Stimulated activated CD8-positive, alpha-beta memory T cell treated with anti-CD3 and anti-CD28 coated beads, Interleukin-7, amount 100 ng/mL, for 24 hours (primary cell): Measurements from ENCODE around the gene GNG7.

Experiments
- DNase-seq: peaks from one replicate; pipeline ENCODE4 v3.0.0-alpha.2; 2020; ENCODE audit warnings: low read depth

The GNG7 gene

GRCh38 chr19:2702170-2703076 lies at the start of gene GNG7:
TSS of gene GNG7 (minus strand) at chr19:2702694. CDS start at chr19:2520688, 182,006 bp downstream.
- peak; percentile 89 for DNase-seq

DNA sequence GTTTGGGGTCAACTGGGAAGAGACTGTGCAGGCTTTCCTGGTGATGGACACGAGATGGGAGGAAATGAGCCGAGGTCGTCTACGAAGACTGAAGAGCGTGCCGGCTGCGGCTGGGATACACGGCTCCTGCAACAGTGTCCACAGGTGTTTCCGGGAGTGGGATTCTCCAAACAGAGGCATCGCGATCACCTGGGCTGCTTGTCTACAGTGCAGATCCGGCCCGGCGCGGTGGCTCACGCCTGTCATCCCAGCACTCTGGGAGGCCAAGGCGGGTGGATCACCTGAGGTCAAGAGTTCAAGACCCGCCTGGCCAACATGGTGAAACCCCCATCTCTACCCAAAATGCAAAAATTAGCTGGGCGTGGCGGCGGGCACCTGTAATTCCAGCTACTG lies 48.9 kb upstream of the GNG7 start:
- DNase-seq: no peak

DNA sequence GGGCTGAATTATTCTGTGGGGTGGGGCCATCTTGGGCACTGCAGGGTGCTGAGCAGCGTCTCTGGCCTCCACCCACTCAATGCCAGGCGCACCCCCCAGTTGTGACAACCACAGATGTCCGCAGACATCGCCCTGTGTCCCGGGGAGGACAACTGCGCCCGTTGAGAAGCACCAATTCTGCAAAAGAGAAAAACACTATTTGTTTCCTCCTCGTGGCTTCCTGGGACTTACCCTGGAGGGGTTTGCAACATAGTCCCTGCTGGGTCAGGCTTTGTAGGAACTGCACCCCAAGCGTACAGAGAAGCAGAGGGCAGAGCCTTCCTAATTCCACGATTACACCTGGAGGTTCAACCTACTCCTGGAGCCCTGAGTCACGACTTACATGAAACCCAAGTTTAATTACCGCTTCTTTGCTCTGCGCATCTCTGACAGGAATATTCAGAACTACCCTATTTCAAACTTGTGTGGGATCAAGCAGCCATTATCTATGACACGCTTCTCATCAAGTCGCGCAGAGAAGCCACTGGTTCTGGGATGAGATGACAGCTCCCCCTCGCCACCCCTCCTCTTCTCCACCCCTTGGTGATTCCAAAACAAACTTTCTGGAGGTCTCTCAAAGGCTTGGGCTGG lies 48.4 kb upstream of the GNG7 start:
- no peak for DNase-seq

- DNase-seq: no peak
Measured at GRCh38 chr19:2747349-2747748, 44.9 kb upstream of the GNG7 start.

- DNase-seq: no peak
Measured at GRCh38 chr19:2744113-2744512, 41.6 kb upstream of the GNG7 start.

DNA sequence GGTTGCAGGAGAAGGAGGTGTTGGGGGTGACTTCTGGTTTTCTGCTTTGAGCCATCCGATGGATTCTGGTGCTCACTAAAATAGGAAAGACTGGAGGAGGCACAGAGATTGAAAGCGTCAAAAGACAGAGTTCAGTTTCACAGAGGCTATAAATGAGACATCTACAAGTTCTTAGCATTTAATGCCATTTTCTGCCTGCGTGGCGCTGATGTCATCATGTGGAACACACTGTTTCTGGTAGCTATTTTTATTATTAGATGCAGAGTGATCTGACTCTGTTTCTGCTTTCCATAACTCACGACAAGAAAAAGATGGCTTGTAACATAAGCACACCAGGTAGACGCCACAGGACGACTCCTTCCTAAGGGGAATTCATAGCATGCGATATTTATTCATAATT lies 40.6 kb upstream of the GNG7 start:
- DNase-seq: no peak

DNA sequence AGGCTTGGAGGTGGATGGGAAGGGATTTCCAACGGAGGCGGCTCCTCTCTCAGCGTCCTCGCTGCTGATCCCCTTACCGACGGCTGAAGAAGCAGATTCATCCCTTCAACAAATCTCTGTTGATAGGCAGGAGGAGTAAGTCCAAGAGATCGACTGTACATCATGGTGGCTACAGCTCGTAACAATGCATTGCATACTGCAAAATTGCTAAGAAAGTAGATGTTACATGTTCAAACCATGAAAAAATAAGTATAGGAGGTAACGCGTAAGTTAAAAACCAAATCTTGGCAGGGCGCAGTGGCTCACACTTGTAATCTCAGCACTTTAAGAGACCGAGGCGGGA lies 37.8 kb upstream of the GNG7 start:
- DNase-seq: no peak

DNA sequence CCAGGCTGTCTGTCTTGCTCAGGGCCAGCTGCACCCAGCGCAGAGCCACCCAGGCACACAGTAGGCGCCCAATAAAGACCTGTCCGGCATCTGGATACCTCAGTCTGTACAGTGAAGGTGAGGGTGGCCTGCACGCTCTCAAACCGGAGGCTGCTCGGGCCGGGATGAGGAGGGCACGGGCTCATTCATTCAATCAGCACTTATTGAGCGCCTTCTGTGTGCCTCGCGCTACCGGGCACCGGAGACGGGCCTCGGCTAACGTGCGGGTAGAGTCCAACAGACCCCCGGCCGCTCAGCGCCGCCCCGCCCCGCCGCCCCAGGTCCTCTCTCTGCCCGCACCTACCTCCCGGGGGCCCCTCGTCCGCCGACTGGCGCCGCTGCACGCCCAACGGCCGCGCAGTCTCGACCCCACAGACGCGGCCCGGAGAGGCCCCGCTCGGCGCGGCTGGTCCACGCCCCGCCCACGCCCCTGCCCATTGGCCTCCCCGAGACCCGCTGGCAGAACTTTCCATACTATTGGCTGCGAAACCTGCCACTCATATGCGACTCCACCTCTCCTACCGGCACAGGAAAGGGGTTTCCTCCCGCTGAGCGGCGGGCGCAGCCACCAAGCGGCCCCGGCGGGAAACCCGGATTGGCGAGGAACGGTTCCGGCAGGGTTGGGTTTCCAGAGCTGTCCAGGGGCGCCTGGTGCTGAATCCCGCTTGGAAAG lies 37.3 kb upstream of the GNG7 start, which contains the start of gene SLC39A3:
SLC39A3 (minus strand) TSS at position 416 of the 712 bp plus-strand sequence. CDS start 2,760 bp downstream, outside the sequence.
- DNase-seq: peak; percentile 99

GRCh38 chr19:2736550-2737190 lies 34.2 kb upstream of the GNG7 start:
- no peak for DNase-seq

- DNase-seq: no peak
Measured at GRCh38 chr19:2735374-2735773, 32.9 kb upstream of the GNG7 start.

- no peak for DNase-seq
Measured at GRCh38 chr19:2734589-2735288, 32.2 kb upstream of the GNG7 start.

DNA sequence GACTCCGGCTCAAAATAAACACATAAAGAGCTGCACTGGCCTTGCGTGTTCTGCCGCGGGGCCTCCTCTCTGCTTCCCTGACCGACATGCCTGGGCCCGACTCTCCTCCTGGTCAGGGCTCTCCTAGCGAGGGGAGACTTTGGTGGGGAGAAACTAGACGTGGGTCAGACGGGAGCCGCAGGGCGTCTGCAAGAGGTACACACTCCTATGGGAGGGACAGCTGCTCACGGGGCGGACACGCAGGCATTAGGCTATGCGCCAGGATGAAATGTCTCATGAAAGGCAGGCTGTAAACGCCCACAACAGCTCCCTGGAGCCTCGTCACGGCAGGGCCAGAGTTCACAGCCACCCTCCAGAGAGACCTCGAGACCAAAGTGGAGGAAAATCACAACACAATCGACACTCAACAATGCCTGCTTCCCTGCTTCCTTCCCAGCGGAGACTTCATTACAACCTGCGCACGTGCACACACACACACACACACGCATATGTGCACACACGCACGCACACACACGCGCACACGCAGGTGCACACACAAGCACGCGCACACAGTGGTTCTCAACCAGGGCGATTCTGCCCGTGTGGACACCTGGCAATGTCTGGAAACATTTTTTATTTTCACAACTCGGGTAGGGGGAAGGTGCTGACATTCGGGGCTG lies 31.6 kb upstream of the GNG7 start:
- DNase-seq: no peak

- DNase-seq: no peak
Measured at GRCh38 chr19:2732883-2733282, 30.4 kb upstream of the GNG7 start.

GRCh38 chr19:2732157-2732725 lies 29.7 kb upstream of the GNG7 start:
- DNase-seq: no peak

- DNase-seq: no peak
Measured at GRCh38 chr19:2731181-2731995, 28.9 kb upstream of the GNG7 start.

- DNase-seq: no peak
Measured at GRCh38 chr19:2729943-2730818, 27.7 kb upstream of the GNG7 start.

GRCh38 chr19:2728783-2729387 lies 26.4 kb upstream of the GNG7 start:
- no peak for DNase-seq

DNA sequence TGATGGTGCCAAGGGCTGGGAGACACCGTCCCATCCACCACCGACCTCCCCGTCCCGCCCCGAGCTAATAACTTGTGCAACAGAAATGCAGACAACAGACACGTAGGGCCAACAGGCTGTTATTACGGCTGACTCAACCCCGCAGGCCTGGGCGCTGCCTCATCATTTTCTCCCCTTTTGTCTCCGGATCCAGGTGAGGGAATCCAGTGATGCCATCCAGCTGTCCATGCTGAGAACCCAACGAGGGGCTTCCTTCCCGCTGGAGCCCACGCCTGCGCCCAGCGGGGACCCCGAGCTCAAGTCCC lies 25.1 kb upstream of the GNG7 start:
- no peak for DNase-seq
